ENCODE data around the gene COL7A1.

GRCh38 chr3:48556796-48557626 is 38.1 kb downstream of the COL7A1 start, which contains the start of gene PFKFB4:
- no peak for TF ChIP-seq CTCF (IDR thresholded peaks at IDR 0.05; ENCODE audit: low read depth, low read length)
- no peak for TF ChIP-seq EZH2phosphoT487 (IDR thresholded peaks at IDR 0.05; ENCODE audit: low read depth)

Data from OCI-LY3 (cell line).